ENCODE measurements around the gene NOBOX.
"Not testable (repeated sequence)": the region's sequence is repeated elsewhere in the genome, so short reads cannot be mapped to it uniquely, and the experiment has no call there.

The NOBOX gene

GRCh38 chr7:144403649-144404061 is at the start of gene NOBOX:
TSS of gene NOBOX (minus strand) at chr7:144403693.
- no peak for DNase-seq

DNA sequence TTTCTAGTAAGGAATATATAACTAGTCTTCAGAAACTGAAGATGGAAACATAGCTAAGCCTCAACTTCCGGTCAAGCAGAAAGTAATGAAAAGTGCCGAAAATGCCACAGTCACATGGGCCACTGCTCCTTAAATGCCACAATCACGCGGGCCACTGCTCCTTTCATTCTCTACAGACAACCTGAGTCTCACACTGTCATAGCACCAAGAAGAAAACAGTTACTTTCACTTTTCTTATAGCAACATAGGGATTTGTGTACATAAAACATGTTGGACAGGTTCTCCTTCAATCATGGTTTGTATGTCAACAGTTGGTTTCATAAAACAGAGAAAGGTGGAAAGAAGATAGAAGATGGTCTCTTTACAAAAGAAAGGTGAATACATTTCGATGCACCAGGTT is 48.6 kb upstream of the NOBOX start:
- no peak for DNase-seq

GRCh38 chr7:144445590-144445989 is 42.1 kb upstream of the NOBOX start:
- DNase-seq, result no peak

DNA sequence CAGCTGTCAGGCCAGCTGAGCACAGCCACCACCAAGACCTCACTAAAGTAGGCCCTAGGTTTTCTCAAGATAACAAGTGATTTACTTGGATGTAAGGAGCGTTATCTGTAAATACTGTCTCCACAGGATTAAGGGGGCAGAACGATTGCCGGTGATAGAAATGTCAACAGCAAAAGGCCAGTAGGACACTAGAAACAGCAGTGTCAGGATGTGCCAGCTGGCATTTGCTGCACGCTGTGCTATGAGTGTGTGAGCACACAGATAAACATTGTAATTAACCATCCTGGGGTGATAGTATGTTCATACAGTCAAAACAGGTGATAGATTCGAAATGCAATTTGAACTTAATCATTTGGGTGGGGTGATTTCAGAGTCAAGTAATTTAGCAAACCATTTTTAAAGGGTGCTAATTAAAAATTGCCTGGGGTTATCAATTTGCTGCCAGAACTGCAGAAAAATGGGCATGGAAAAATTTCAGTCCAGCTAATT is 36.3 kb upstream of the NOBOX start:
- no peak for DNase-seq

DNA sequence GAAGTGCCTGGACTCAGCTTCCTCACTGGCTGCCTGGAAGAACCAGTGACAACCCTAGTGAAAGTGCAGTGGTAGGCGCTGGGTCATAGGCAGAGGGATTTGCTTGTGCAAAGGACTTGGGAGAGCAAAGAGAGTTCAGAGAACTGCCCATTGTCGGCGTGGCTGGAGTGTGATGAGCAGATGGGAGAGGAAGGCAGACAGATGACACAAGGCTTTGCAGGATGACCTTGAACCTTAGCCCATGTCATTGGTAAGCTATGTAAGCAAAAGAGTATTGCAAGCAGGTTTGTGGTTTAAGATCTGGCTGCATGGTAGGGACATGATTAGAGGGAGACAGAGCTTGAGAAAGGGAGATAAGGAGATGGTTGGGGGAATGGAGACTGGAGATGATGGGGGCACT is 35.3 kb upstream of the NOBOX start:
- DNase-seq, result no peak

GRCh38 chr7:144437370-144438191 is 34.1 kb upstream of the NOBOX start:
- no peak for DNase-seq

DNA sequence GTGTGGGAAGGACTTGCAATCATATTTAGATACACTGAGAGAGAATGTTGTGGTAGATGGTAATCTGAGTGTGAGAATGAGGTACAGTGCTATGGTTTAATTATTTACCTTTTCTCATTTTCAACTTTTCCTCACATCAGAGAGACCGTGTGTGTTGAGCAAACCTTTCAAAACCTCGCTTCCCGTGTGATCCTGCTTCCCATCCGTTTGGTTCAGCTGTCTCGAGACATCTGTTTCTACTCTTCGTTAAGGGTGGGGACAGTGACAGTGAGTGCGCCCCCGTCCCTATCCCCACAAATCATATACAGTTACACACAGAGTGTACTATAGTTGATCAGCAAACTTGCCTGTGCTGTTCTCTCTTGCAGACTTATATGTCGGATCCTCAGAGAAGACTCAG is 33.0 kb upstream of the NOBOX start:
- DNase-seq, result no peak

- no peak for DNase-seq
Measured at GRCh38 chr7:144428431-144428830, 24.9 kb upstream of the NOBOX start.

- DNase-seq, result not testable (repeated sequence)
Measured at GRCh38 chr7:144427539-144427938, 24.0 kb upstream of the NOBOX start.

DNA sequence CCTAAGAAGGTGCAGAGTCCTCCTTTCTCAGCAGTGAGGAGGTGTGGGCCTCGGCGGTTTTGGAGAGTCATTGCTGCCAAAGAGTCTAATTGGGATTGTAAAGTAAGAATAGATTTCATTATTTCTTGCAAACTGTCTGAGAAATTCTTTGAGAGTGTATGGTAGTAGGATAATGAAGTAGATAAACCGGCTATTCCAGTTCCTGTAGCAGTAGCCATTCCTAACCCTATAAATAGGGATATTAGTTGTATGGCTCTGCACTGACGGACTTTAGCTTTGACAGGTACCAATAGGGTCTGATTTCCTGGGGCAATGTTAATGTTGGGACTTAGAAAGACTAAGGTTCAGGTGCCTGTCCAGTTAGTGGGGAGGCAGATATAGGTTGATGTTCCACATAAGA is 15.4 kb upstream of the NOBOX start:
- not testable (repeated sequence) for DNase-seq

DNA sequence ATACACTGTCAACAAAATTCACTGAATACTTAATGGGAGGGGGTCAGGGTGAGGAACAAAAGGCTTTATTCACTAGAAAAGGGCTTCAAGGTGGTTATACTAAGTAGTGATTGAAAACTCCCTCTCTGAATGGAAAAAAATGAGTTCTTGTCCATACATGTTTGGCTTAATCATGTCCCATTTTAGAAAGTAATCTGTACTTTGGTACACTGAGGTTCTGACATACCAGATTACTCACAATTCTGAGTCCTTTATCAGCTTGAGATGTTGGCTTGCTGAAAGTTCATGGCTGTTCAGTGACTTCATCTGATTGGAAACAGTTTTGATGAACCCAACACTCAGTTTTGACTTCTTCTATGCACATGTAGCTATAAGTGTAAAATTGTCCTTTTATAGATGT is 12.8 kb upstream of the NOBOX start:
- DNase-seq, result no peak

- DNase-seq, result no peak
Measured at GRCh38 chr7:144415858-144416257, 12.4 kb upstream of the NOBOX start.

GRCh38 chr7:144414815-144415214 is 11.3 kb upstream of the NOBOX start:
- no peak for DNase-seq

GRCh38 chr7:144410441-144410840 is 6.9 kb upstream of the NOBOX start:
- DNase-seq, result no peak

DNA sequence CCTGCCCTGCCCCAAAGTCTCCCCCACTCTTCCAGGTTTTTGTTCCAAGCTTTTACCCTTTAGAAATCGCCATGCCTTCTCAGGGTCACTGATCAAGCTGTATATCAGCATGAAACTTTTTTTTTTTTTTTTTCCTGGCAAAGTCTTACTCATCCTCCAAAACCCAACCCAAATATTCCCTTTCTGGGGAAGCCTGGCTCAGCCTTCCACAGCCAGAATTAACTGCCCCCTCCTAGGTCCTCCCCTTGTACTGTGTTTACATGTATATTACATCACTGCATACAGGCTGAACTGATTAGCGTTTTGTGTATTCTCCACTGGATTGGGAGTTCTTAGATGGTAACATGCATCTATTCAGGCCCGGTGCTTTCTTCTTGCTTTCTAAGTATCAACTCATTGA is 4.6 kb upstream of the NOBOX start:
- no peak for DNase-seq

DNA sequence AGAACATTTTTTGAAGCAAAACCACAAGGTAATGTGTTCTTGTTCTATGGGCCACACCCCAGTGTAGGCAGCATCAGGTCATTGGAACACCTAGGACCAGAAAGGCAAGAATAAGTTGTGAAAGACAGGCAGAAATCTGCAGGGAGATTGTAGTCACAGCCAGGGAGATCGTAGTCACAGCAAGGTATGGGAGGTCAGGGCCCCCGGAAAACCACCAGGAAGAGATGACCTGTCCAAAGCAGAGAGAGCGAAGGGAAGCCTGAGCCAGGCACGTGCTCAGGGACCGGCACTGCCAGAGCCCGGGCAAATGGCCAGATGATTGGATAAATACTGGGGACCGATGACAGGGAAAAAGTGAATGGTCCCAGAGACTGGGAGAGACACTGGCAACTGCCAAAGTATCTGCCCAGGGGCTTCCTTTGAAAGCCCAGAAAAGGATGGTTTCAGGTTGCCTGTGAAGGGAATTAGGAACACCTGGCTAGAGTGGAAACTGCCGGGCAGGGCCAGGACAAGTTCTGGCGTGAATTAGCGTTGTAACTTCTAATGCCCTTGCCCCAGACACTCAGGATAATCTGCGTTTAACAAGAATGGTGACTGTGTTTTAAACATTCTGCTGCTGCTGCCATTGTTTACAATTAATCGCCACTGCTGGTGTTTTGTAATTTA is 3.9 kb upstream of the NOBOX start:
- DNase-seq, result no peak

GRCh38 chr7:144404946-144405345 is 1.5 kb upstream of the NOBOX start:
- no peak for DNase-seq

DNA sequence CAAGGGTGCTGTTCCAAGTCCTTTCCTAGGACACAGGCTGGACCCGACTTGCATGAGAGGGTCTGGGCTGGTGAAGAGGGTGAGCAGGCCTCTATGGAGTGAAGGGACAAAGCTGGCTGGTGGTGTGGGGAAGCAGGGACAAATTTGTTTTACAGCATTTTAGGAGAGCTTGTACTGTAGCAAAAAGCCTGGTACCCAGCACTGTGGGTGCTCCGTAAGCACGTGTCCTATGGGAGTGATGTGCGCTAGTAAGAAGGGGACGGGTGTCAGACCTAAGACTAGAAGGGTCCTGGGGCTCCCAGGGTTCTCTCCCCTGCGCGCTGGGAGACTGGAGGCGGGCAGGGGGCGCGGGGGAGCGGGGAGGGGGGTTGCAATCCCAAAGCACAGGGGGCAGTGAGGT is 391 bp downstream of the NOBOX start:
- no peak for DNase-seq

DNA sequence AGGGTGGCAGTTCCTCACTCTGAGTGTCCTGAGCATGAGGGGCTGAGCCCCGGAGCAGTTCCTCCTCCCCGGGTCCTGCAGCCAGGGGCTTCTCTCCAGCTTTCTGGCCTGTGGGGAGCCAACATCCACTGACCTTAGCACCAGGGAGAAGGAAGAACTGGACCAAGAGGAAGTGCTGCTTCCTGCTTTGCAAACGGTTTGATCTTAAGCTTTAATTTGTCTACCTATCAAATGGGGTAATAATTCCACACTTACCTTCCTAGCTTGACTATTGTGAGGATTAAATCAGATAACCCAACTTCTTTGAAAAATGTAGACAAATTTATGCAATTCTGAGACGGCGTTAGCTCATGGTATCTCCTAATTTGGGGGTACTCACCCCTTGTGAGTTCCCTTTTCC is 2.0 kb downstream of the NOBOX start:
- no peak for DNase-seq

- no peak for DNase-seq
Measured at GRCh38 chr7:144399946-144400345, 3.5 kb downstream of the NOBOX start.

GRCh38 chr7:144398911-144399310 is 4.6 kb downstream of the NOBOX start:
- no peak for DNase-seq

GRCh38 chr7:144398291-144398690 is 5.2 kb downstream of the NOBOX start:
- DNase-seq, result no peak

DNA sequence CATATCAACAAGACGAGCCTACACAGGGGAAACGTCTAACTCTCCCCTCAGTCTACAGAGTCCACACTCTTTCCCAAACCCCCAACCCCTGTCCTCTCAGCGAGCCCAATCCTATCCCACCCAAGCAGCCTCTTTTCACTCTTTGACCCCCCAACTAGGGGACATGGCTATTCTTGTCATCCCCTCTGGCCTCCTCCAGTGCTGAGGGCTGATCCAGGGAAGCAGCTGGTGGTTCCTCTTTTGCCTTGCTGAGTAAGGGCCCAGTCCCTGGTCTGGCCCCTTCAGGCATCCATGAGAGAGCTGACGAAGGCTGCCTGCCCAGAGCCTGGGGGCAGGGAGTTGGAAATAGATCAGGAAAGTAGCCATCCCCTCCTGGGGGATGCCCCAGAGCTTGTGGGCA is 6.4 kb downstream of the NOBOX start:
- no peak for DNase-seq

- DNase-seq, result no peak
Measured at GRCh38 chr7:144391823-144392255, 11.7 kb downstream of the NOBOX start.

All from NCI-H187 treated with DMSO at 0.1 percent for 48 hours (cell line).